Breast epithelium (tissue), 4 donors: Measurements from ENCODE around the gene SRF. TPM values are rescaled to one million over a fixed set of nuclear protein-coding genes. Genes with fewer than 3 reads are reported as not detected.

Experiments used
- DNase-seq, 2 donors: peaks; one replicate each; pipeline ENCODE4 v3.0.0-alpha.2; 2019; ENCODE audit warnings: low spot score in 2 of 2
- H3K27ac ChIP-seq, 2 donors: fragments of 200-600 bp; sonication (generic) in 1 of 2; one replicate each; pipeline ENCODE4 v1.5.1; 2016 to 2019; ENCODE audit warnings: mild to moderate bottlenecking in 1 of 2
- H3K27me3 ChIP-seq, 2 donors: fragments of 200-600 bp; sonication (generic) in 1 of 2; one replicate each; pipeline versions ENCODE4 v1.5.1 to v1.6.0; 2017 to 2019; ENCODE audit warnings: control low read depth in 1 of 2, mild to moderate bottlenecking in 1 of 2
- H3K36me3 ChIP-seq: fragments of 200-600 bp; one replicate; pipeline ENCODE4 v1.5.1; 2019
- H3K4me1 ChIP-seq, 2 donors: fragments of 200-600 bp; sonication (generic); one replicate each; pipeline ENCODE4 v1.5.1; 2016 to 2019; ENCODE audit warnings: control low read depth in 1 of 2
- H3K4me3 ChIP-seq, 3 donors: fragments of 200-600 bp; sonication (generic); 1 replicate in 2 of 3; 2 replicates in 1 of 3; pipeline ENCODE4 v1.5.1; 2016 to 2019; ENCODE audit warnings: mild to moderate bottlenecking in 3 of 3, moderate library complexity in 2 of 3
- H3K9me3 ChIP-seq, 2 donors: fragments of 200-600 bp; sonication (generic) in 1 of 2; one replicate each; pipeline ENCODE4 v1.5.1; 2016 to 2019; ENCODE audit warnings: control low read depth in 1 of 2
- POLR2A ChIP-seq: fragments of 450-650 bp; IDR thresholded peaks from one replicate; pipeline ENCODE4 v1.6.1; 2016; ENCODE audit warnings: antibody characterized with exemption, mild to moderate bottlenecking, moderate library complexity
- POLR2AphosphoS5 ChIP-seq, 3 donors: sonication (generic); formaldehyde crosslinking; IDR thresholded peaks; one replicate each; pipeline ENCODE4 v1.6.1; 2017; ENCODE audit warnings: antibody characterized with exemption in 3 of 3
- intact Hi-C: fragments of 100-400 bp; cut with DNase I; formaldehyde crosslinking; loops from one replicate; pipeline ENCODE4 v1.15.1; 2023; ENCODE audit warnings: low total_unique reads
- total RNA-seq, 3 donors: library from RNA; depleted of rRNA; stranded (reverse); fragments of >200 nt; gene quantifications; one replicate each; pipeline ENCODE4 v1.1.0, GENCODE V29; 2016
- TF ChIP-seq, protein P1 (sequence below), 3 donors: fragments of 450-650 bp; IDR thresholded peaks; one replicate each; pipeline ENCODE4 v1.5.1; 2016 to 2017; ENCODE audit warnings: antibody characterized with exemption in 3 of 3, mild to moderate bottlenecking in 3 of 3, moderate library complexity in 3 of 3

SRF gene
- total RNA-seq, 3 donors from 2014 or later: 18.1 to 32.1 (median 28.5) TPM

DNA sequence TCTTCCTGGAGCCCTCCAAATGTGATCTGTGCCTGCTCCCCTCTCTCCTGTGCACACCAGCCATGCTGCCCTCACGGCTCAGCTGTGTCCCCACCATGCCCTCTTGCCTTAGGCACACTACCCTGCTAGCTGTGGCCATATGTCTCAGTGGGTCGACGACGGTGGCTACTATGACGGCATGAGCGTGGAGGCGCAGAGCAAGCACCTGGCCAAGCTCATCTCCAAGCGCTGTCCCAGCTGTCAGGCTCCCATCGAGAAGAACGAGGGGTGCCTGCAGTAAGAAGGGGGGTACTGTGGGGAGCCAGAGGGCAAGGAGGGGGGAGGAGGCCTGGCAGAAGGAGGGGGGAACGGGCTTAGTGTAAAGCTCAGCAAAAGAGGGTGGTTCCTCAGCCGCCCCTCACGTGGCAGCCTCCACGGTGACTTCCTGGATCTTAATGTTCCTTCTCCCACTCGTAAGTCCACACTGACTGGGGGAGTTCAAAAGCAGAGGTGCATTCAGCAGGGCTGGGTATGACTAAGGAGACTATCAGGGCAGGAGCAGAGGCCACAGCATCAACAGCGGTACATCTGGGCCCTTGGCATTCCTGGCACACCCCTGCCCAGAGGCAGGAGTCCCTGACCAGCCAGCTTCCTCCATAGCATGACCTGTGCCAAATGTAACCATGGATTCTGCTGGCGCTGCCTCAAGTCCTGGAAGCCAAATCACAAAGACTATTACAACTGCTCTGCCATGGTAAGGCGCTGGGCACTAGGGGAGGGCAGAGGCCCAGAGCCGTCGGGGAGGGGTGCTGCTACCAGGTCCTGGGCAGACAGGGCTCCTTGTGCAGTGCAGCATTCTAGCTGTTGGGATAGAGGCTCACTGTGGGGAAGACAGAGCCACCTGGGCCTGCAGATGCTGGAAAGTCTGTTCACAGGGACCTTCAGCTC is 50.2 kb downstream of the SRF start:
- H3K9me3 ChIP-seq: no peaks in the 10 kb centered on the region
- intact Hi-C loops: no loop called here
- H3K4me3 ChIP-seq: no peak overlapping the region
- TF ChIP-seq, protein P1, sequence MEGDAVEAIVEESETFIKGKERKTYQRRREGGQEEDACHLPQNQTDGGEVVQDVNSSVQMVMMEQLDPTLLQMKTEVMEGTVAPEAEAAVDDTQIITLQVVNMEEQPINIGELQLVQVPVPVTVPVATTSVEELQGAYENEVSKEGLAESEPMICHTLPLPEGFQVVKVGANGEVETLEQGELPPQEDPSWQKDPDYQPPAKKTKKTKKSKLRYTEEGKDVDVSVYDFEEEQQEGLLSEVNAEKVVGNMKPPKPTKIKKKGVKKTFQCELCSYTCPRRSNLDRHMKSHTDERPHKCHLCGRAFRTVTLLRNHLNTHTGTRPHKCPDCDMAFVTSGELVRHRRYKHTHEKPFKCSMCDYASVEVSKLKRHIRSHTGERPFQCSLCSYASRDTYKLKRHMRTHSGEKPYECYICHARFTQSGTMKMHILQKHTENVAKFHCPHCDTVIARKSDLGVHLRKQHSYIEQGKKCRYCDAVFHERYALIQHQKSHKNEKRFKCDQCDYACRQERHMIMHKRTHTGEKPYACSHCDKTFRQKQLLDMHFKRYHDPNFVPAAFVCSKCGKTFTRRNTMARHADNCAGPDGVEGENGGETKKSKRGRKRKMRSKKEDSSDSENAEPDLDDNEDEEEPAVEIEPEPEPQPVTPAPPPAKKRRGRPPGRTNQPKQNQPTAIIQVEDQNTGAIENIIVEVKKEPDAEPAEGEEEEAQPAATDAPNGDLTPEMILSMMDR (IDR thresholded peaks at IDR 0.05): no peak
- no peak for TF ChIP-seq POLR2A
- TF ChIP-seq POLR2AphosphoS5 (IDR thresholded peaks at IDR 0.05): no peak
- no peaks in the 10 kb centered on the region for H3K36me3 ChIP-seq
- peaks cover 0 to 4% of the 10 kb centered on the region in 2 donors for H3K4me1 ChIP-seq
- peak overlapping the region; percentile 9 to 40 for H3K27ac ChIP-seq
- DNase-seq: peak in 1 of 2 donors; percentile 34
- no peaks in the 10 kb centered on the region for H3K27me3 ChIP-seq

DNA sequence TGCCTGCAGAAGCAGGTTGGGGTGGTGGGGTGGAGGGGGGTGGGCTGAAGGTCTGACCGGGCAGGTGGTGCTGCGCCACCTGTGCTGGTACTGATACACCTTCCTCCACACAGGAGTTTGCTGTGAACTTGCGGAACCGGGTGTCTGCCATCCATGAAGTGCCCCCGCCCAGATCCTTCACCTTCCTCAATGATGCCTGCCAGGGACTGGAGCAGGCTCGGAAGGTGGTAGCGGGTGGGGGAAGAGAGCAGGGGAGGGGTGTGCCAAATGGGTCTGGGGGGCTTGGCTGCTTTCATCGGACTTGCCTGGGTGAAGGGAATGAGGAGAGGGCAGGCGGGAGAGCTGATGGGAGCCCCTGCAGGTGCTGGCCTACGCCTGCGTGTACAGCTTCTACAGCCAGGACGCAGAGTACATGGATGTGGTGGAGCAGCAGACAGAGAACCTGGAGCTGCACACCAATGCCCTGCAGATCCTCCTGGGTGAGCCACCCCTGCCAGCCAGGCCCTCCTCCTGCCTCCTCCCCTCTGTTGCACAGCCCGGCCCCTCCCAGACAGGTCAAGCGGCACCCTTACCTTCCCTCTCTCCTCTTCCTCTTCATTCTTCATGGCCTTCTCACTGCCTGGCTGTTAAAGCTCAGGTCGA is 51.5 kb downstream of the SRF start:
- Histone ChIP-seq H3K36me3 (no peaks in the 10 kb centered on the region), H3K4me1 (peaks cover 0 to 4% of the 10 kb centered on the region in 2 donors), H3K27ac (no peak overlapping the region), H3K27me3 (no peaks in the 10 kb centered on the region), H3K9me3 (no peaks in the 10 kb centered on the region), H3K4me3 (no peak overlapping the region)
- intact Hi-C loops: no loop called here
- TF ChIP-seq POLR2A (no peak), POLR2AphosphoS5 (IDR thresholded peaks at IDR 0.05) (no peak)
- TF ChIP-seq, protein P1 (IDR thresholded peaks at IDR 0.05): no peak
- peak in 1 of 2 donors; percentile 33 for DNase-seq

DNA sequence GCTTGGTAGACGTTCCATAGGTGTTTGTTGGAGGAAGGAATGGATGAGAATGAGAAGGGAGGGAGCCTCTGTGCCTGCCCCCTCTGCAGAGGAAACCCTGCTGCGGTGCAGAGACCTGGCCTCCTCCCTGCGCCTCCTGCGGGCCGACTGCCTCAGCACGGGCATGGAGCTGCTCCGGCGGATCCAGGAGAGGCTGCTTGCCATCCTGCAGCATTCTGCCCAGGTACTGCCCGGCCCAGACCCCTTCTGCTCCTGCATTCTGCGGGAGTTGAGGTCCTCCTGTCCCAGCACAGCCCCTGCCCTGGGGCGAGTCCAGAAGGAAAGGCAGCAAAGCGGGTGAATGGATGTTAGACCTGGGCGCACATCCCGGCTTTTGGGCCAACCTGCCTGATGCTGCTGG is 52.1 kb downstream of the SRF start:
- Histone ChIP-seq H3K36me3 (no peaks in the 10 kb centered on the region), H3K4me1 (peaks cover 0 to 4% of the 10 kb centered on the region in 2 donors), H3K27ac (no peak overlapping the region), H3K27me3 (no peaks in the 10 kb centered on the region), H3K4me3 (no peak overlapping the region), H3K9me3 (no peaks in the 10 kb centered on the region)
- no peak for TF ChIP-seq POLR2AphosphoS5 (IDR thresholded peaks at IDR 0.05)
- no peak for TF ChIP-seq POLR2A
- TF ChIP-seq, protein P1 (IDR thresholded peaks at IDR 0.05): no peak
- DNase-seq: peak in 1 of 2 donors; percentile 2
- intact Hi-C loops: no loop called here

DNA sequence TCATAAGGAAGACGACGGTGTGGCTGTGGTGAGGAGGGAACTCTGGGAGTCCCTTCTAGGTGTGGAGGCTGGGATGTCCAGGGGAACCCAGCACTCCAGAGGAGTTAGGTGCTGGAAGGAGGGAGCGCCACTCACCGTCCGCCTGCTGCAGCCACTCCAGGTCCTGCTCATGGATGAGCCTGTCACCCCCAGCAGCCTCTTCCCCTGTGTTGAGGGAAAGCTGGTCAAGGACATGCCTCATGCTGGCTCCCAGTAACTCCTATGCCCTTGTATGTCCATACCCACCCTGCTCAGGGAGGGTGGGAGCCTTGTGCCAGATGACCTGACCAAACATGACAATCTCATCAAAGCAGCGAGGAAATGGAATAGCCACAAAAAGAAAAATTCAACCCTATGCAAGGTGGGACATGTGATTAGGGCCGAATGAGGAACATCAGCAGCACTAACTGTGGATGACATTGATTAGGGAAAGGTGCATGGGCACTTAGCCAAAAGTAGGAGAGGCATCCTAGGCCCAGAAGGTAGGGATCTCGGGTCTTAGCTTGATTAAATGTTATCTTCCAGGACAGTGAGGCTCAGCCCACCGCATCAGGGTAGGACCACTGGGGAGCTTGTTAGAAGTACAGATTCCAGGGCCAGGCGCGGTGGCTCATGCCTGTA is 55.3 kb downstream of the SRF start:
- Histone ChIP-seq H3K4me3 (no peak overlapping the region), H3K36me3 (no peaks in the 10 kb centered on the region), H3K9me3 (no peaks in the 10 kb centered on the region), H3K4me1 (peaks cover 0 to 1% of the 10 kb centered on the region in 2 donors), H3K27me3 (no peaks in the 10 kb centered on the region), H3K27ac (no peak overlapping the region)
- intact Hi-C loops: no loop called here
- no peak for DNase-seq
- no peak for TF ChIP-seq POLR2AphosphoS5 (IDR thresholded peaks at IDR 0.05)
- TF ChIP-seq POLR2A: no peak
- TF ChIP-seq, protein P1 (IDR thresholded peaks at IDR 0.05): no peak
